ENCODE results near the gene SLC2A13.

DNA sequence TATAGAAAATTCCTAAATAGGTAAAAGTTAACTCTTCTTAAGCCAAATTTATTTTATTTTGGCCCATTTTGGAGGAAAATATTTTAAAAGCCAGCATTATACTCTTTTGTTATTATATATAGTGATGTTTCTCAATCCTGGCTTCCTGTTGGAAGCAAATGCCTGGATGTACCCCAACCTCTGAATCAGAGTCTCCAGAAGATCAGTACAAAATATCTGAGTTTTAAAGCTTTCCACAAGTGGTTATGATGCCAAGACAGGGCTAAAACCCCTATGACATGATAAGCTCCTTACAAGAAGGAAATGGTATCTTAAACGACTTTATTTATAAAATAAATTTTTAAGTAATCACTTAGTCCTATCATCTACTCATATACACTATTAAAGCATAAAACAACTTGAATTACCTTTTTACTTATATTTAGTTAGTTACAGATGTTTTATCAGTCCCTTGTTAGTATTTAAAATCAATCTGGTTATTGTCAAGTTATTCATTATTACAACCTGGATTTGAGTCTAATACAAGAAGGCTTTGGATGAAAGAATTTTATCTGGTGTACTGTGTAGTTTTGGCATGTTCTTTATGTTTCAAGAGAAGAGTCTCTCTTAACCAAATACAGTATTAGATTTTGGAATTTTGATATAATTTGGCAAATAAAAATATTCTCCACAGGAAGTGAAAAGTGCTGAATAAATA lies 238.1 kb downstream of the SLC2A13 start:
- TF ChIP-seq CTCF (IDR thresholded peaks at IDR 0.05; ENCODE audit: insufficient read depth, low read length, poor library complexity, severe bottlenecking) (no peak), EZH2phosphoT487 (conservative IDR thresholded peaks at IDR 0.05; ENCODE audit: low read length) (no peak)
